SU-DHL-6 (cell line): ENCODE data around the gene TBC1D1.

Experiments used
- CTCF ChIP-seq: fragments of 200-600 bp; sonication (generic); IDR thresholded peaks from one replicate; pipeline ENCODE4 v1.5.1; 2017; ENCODE audit warnings: antibody characterized with exemption, mild to moderate bottlenecking, low read length, moderate library complexity; ENCODE audit not compliant: insufficient read depth, poor library complexity, severe bottlenecking
- EZH2phosphoT487 ChIP-seq: fragments of 200-600 bp; sonication (generic), shearing (Covaris generic); conservative IDR thresholded peaks from 2 replicates; pipeline ENCODE4 v1.6.1; 2018; ENCODE audit warnings: mild to moderate bottlenecking, antibody characterized with exemption, low read length, moderate library complexity, mixed read lengths

- TF ChIP-seq CTCF = no peak
- TF ChIP-seq EZH2phosphoT487 = no peak
Observed at GRCh38 chr4:37949636-37950426, 58.9 kb downstream of the TBC1D1 start.
